GM12892 (cell line): ENCODE data around the gene DNASE2B.

Experiments used
- POLR2A ChIP-seq: IDR thresholded peaks from 2 replicates; pipeline ENCODE4 v1.6.1; 2011; ENCODE audit warnings: low read depth, low read length, control low read depth
- POLR2AphosphoS5 ChIP-seq: IDR thresholded peaks from 2 replicates; pipeline ENCODE4 v1.6.1; 2011; ENCODE audit warnings: low read depth, low read length, control low read depth
- TAF1 ChIP-seq: IDR thresholded peaks from 2 replicates; pipeline ENCODE4 v1.6.1; 2011; ENCODE audit warnings: low read depth, mild to moderate bottlenecking, control low read depth, low read length, borderline replicate concordance

- TF ChIP-seq POLR2A: no peak
- no peak for TF ChIP-seq POLR2AphosphoS5
- TF ChIP-seq TAF1: no peak
Measured at GRCh38 chr1:84398175-84399155, at the start of gene DNASE2B.
